ENCODE results near the gene TXNIP. TPM values are rescaled to one million over a fixed set of nuclear protein-coding genes. Genes with fewer than 3 reads are reported as not detected.

Gene TXNIP
- total and polyA plus RNA-seq, 3 donors from 2014 or later, result 268 to 328 (median 274) TPM

DNA sequence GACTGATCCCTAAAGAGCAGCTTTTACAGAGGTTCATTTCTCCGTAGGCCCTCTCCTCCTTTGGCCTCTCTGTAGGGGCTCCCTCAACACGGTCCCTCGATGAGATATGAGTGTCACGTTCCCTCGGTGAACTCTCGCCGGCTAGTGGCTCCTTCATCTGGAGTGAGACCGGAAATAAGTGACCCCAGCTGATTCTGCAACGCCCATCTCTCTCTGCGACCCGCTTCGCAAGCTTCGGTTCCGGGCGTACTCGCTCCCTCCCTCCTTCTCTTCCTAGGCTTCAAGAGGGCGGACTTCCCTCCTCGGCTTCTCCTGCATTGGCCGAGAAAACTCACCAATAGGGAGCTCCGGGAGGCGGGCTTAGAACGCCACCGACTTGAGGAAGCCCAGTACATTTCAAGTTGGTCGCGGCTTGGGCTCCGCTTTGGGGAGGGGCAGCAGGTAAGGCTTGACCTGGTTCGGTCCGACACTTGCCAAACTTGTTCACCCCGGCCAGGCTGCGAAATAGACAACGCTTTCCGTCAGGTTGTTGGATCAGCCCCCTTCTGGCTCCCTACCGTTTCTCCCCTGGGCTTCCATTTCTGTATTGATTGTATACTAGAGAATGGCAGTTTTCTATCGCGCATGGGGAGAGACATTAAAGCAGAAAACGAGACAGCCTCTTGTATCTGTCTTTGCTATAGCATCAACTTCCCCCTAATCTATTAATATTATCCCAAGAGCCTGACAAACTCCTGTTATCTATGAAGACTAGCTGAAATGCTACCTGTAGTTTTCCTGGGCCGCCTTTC is 31.9 kb downstream of the TXNIP start, which contains the start of the genes ANKRD34A and POLR3GL:
ANKRD34A (minus strand) TSS at position 248 of the 791 bp plus-strand sequence. CDS start 2,816 bp downstream, outside the sequence.
POLR3GL (plus strand) TSS at position 363 of the 791 bp plus-strand sequence. CDS start 10,176 bp downstream, outside the sequence.
- TF ChIP-seq POLR2A (IDR thresholded peaks at IDR 0.05), result peak; percentile 87
- TF ChIP-seq CTCF (IDR thresholded peaks at IDR 0.05), result no peak
- 1% methylated on average over 27 to 37 of the region's 37 CpGs for WGBS, 2 donors
- intact Hi-C loops (cut with DNase I; ENCODE audit: low total_unique reads), result no loop called here
- peak within 1 kb of the TSS; percentile 49 to 76 for H3K4me3 ChIP-seq
- peaks cover 23% of the 10 kb centered on the region for H3K4me1 ChIP-seq
- no peaks in the 10 kb centered on the region for H3K9me3 ChIP-seq
- no peaks in the 10 kb centered on the region for H3K27me3 ChIP-seq
- peak; percentile 99 for DNase-seq
- H3K36me3 ChIP-seq (ENCODE audit: low read depth, missing control alignments), result no peaks in the 10 kb centered on the region
- peak within 1 kb of the TSS; percentile 80 to 81 for H3K27ac ChIP-seq

- Histone ChIP-seq H3K4me1 (peaks cover 24% of the 10 kb centered on the region), H3K36me3 (ENCODE audit: low read depth, missing control alignments) (no peaks in the 10 kb centered on the region), H3K9me3 (no peaks in the 10 kb centered on the region), H3K4me3 (peak overlapping the region in 1 of 2 donors; percentile 76), H3K27ac (peak overlapping the region; percentile 80 to 81), H3K27me3 (no peaks in the 10 kb centered on the region)
- intact Hi-C loops (cut with DNase I; ENCODE audit: low total_unique reads), result no loop called here
- no peak for TF ChIP-seq POLR2A (IDR thresholded peaks at IDR 0.05)
- no peak for TF ChIP-seq CTCF (IDR thresholded peaks at IDR 0.05)
- DNase-seq, result no peak
- WGBS, 2 donors, result 22 to 24% methylated on average over 5 of the region's 5 CpGs
Observed at GRCh38 chr1:145963265-145964019, 32.9 kb downstream of the TXNIP start.

- Histone ChIP-seq H3K27ac (peak overlapping the region; percentile 23 to 80), H3K4me3 (peak overlapping the region; percentile 55 to 68), H3K27me3 (no peaks in the 10 kb centered on the region), H3K36me3 (ENCODE audit: low read depth, missing control alignments) (no peaks in the 10 kb centered on the region), H3K4me1 (peaks cover 29% of the 10 kb centered on the region), H3K9me3 (no peaks in the 10 kb centered on the region)
- DNase-seq, result peak; percentile 62
- TF ChIP-seq CTCF (IDR thresholded peaks at IDR 0.05) (no peak), POLR2A (IDR thresholded peaks at IDR 0.05) (no peak)
- WGBS, 2 donors, result 2 to 5% methylated on average over 15 to 34 of the region's 36 CpGs
- intact Hi-C loops (cut with DNase I; ENCODE audit: low total_unique reads), result no loop called here
Observed at GRCh38 chr1:145962157-145963102, 33.9 kb downstream of the TXNIP start.

- Histone ChIP-seq H3K27me3 (no peaks in the 10 kb centered on the region), H3K4me1 (peaks cover 32% of the 10 kb centered on the region), H3K36me3 (ENCODE audit: low read depth, missing control alignments) (no peaks in the 10 kb centered on the region), H3K9me3 (no peaks in the 10 kb centered on the region), H3K4me3 (peak overlapping the region; percentile 55 to 68), H3K27ac (peak overlapping the region; percentile 84 to 86)
- no peak for TF ChIP-seq POLR2A (IDR thresholded peaks at IDR 0.05)
- TF ChIP-seq CTCF (IDR thresholded peaks at IDR 0.05), result no peak
- WGBS, 2 donors, result 0 to 1% methylated on average over 5 to 53 of the region's 57 CpGs
- intact Hi-C loops (cut with DNase I; ENCODE audit: low total_unique reads), result no loop called here
- peak; percentile 51 for DNase-seq
Observed at GRCh38 chr1:145961425-145962156, 34.8 kb downstream of the TXNIP start.
